ENCODE data around the gene CACUL1. TPM values are rescaled to one million over a fixed set of nuclear protein-coding genes. Genes with fewer than 3 reads are reported as not detected.

The CACUL1 gene
- total and polyA plus RNA-seq, 9 of the 15 experiments (the other 6 are each of a cell fraction or from before 2014, with no cell fraction given), result 4.5 to 17.1 (median 13.5) TPM

DNA sequence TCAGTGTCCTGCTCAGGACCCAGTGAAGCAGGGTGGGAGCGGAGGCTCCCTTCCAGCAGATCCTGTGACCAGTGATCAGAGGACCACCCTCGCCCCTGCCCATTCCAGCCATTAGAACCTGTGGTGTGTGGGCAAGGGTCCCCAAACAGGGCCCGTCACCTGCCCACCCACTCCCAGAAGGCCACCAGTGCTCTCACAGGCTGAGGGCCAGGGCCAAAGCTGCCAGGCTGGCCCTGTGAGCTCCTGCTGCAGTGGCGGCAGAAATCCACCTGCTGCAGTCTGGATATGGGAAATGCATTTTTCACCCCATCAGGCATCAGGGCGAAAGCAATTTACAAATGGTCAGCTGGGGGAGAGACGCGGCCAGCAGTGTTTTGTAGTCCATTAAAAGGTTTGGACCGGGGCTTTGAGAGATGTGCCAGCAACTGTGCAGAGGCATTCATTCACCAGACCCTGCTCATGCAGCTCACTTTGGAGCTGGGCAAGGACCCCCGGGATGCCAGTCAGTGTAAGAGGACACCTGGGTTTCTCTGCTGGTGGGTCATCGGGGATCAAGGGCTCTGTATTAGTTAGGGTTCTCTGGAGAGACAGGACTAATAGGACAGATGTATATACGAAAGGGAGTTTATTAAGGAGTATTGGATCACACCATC is 84.2 kb downstream of the CACUL1 start:
- CTCF ChIA-PET (ENCODE audit: low intra/inter-chr PET ratio), result no interaction called here
- H3K4me3 ChIP-seq, result no peak overlapping the region
- no peak overlapping the region for H3K4me2 ChIP-seq (ENCODE audit: insufficient read depth, low read length)
- H3K9ac ChIP-seq (ENCODE audit: insufficient read depth in 1 of 2, low read depth in 2 of 2, low read length in 2 of 2), result no peak overlapping the region
- WGBS (ENCODE audit: insufficient coverage, low coverage, missing lambda C conversion rate), result 79% methylated on average over 9 of the region's 11 CpGs
- in situ Hi-C loops (cut with MboI) (no loop called here), intact Hi-C loops (cut with micrococcal nuclease) (no loop called here)
- no peak for ATAC-seq
- H3K79me2 ChIP-seq (ENCODE audit: control insufficient read depth, insufficient read depth, low read length), result no peaks in the 10 kb centered on the region
- no peaks in the 10 kb centered on the region for H3K9me1 ChIP-seq (ENCODE audit: control insufficient read depth, insufficient read depth, low read length)
- peaks cover 2% of the 10 kb centered on the region; the same call in 1 of the 3 replicates for H3K36me3 ChIP-seq (ENCODE audit: control insufficient read depth, insufficient read depth, low read length)
- H3K27me3 ChIP-seq (ENCODE audit: control insufficient read depth in 2 of 2, insufficient read depth in 2 of 2, low read length in 2 of 2), result no peaks in the 10 kb centered on the region
- no peak overlapping the region for H3K27ac ChIP-seq (ENCODE audit: extremely low read depth, low read depth, low read length)
- H4K20me1 ChIP-seq (replicated peaks; ENCODE audit: control insufficient read depth, insufficient read depth, low read length), result no peaks in the 10 kb centered on the region
- no TSS peak for BruUV-seq (replicated peaks)
- POLR2A ChIA-PET, result no interaction called here
- no peak for FAIRE-seq
- DNase-seq (ENCODE audit: extremely low read depth in 1 of 4, low spot score in 3 of 4), result no peak
- H3K4me1 ChIP-seq (replicated peaks in 1 of 2; ENCODE audit: control insufficient read depth in 2 of 2, insufficient read depth in 2 of 2, low read length in 2 of 2), result peaks cover 0 to 3% of the 10 kb centered on the region in 2 experiments; a peak in 2 of 5 replicates
- H3K9me3 ChIP-seq (replicated peaks; ENCODE audit: control insufficient read depth, insufficient read depth, low read depth, low read length), result no peaks in the 10 kb centered on the region
- no peak overlapping the region for H2AFZ ChIP-seq (ENCODE audit: low read depth, low read length)
- TF ChIP-seq ARHGAP35 (IDR thresholded peaks at IDR 0.05; ENCODE audit: partially characterized antibody), result no peak
- no peak for TF ChIP-seq KDM2B (CRISPR knock-in tag; IDR thresholded peaks at IDR 0.05)
- TF ChIP-seq BCOR (IDR thresholded peaks at IDR 0.05), result no peak
- no peak for TF ChIP-seq ESRRA (IDR thresholded peaks at IDR 0.05; ENCODE audit: borderline replicate concordance, low read depth)
- TF ChIP-seq SMARCB1 (IDR thresholded peaks at IDR 0.05; ENCODE audit: insufficient read length, low read depth), result no peak
- no peak for TF ChIP-seq U2AF2 (optimal IDR thresholded peaks at IDR 0.05; ENCODE audit: low read depth, low read length)
- no peak for TF ChIP-seq CTBP1 (IDR thresholded peaks at IDR 0.05; ENCODE audit: borderline replicate concordance)
- TF ChIP-seq ZC3H8 (IDR thresholded peaks at IDR 0.05), result no peak
- no peak for TF ChIP-seq NR3C1 (CRISPR knock-in tag; IDR thresholded peaks at IDR 0.05)
- no peak for TF ChIP-seq SREBF2 (CRISPR knock-in tag; IDR thresholded peaks at IDR 0.05)
- no peak for TF ChIP-seq ARID1B (IDR thresholded peaks at IDR 0.05)
- no peak for TF ChIP-seq ETS2 (tag; IDR thresholded peaks at IDR 0.05; ENCODE audit: borderline replicate concordance, poor library complexity, severe bottlenecking)
- no peak for TF ChIP-seq ZHX1 (conservative IDR thresholded peaks at IDR 0.05; ENCODE audit: low read length)
- TF ChIP-seq RB1 (IDR thresholded peaks at IDR 0.05; ENCODE audit: low read depth), result no peak
- TF ChIP-seq SAFB2 (IDR thresholded peaks at IDR 0.05; ENCODE audit: borderline replicate concordance, low read depth, low read length, severe bottlenecking), result no peak
- no peak for TF ChIP-seq NCOA2 (IDR thresholded peaks at IDR 0.05; ENCODE audit: partially characterized antibody in 2 of 2)
- no peak for TF ChIP-seq ZBTB11 (CRISPR knock-in tag; IDR thresholded peaks at IDR 0.05)
- no peak for TF ChIP-seq TCFL5 (CRISPR knock-in tag; conservative IDR thresholded peaks at IDR 0.05)

All from K562 (cell line).